Measurements from ENCODE around the gene SMIM24. TPM values are rescaled to one million over a fixed set of nuclear protein-coding genes. Genes with fewer than 3 reads are reported as not detected.

Gene SMIM24
- total RNA-seq, 1 experiment from 2014 or later: 1.9 TPM

- no peaks in the 10 kb centered on the region for H4K20me1 ChIP-seq (ENCODE audit: control insufficient read depth, insufficient read depth, insufficient read length)
- no CpG with 5 or more reads among the region's 14 CpGs for WGBS (ENCODE audit: extremely low coverage, insufficient read length, low lambda C conversion rate)
- no peak overlapping the region for H2BK20ac ChIP-seq (ENCODE audit: low read depth, low read length, poor library complexity, severe bottlenecking)
- H2AK5ac ChIP-seq (ENCODE audit: insufficient read length, low read length): no peak overlapping the region
- Mint-ChIP-seq H3K4me1 (no peaks in the 10 kb centered on the region), H3K4me3 (no peak overlapping the region; a peak in 1 of 5 replicates), H3K36me3 (ENCODE audit: insufficient read depth in 1 of 3, low read depth in 3 of 3) (peaks cover 20 to 49% (median 41%) of the 10 kb centered on the region in 3 experiments; a peak in 6 of 7 replicates), H3K27ac (no peak overlapping the region), H3K27me3 (ENCODE audit: low read depth) (no peaks in the 10 kb centered on the region), H3K9me3 (no peaks in the 10 kb centered on the region; a peak in 1 of 5 replicates)
- H3K23me2 ChIP-seq (ENCODE audit: insufficient read length, low read depth, low read length, poor library complexity, severe bottlenecking): no peaks in the 10 kb centered on the region
- H2AFZ ChIP-seq (ENCODE audit: low read length): no peak overlapping the region
- H3K4me2 ChIP-seq (ENCODE audit: insufficient read depth, insufficient read length, low read length): no peak overlapping the region
- H4K5ac ChIP-seq (ENCODE audit: insufficient read length, low read depth, low read length): no peak overlapping the region
- H3T11ph ChIP-seq (ENCODE audit: low read length): no peak overlapping the region
- H2BK5ac ChIP-seq (ENCODE audit: insufficient read length, low read length): no peak overlapping the region
- no peak overlapping the region for H3K56ac ChIP-seq (ENCODE audit: insufficient read length, low read depth, low read length)
- no peaks in the 10 kb centered on the region for H3K9me3 ChIP-seq (ENCODE audit: control insufficient read depth, low read depth, low read length)
- no peak overlapping the region for H2BK15ac ChIP-seq (ENCODE audit: low read depth, low read length)
- H3K14ac ChIP-seq (ENCODE audit: insufficient read depth, low read length): no peak overlapping the region; the same call in 1 of the 2 replicates
- no peak overlapping the region for H2BK120ac ChIP-seq (ENCODE audit: low read depth, low read length, poor library complexity, severe bottlenecking)
- no peak overlapping the region for H2BK12ac ChIP-seq (ENCODE audit: insufficient read length, low read depth, low read length)
- no peak overlapping the region for H3K4ac ChIP-seq (ENCODE audit: low read depth, low read length)
- no peak overlapping the region for H3K23ac ChIP-seq (ENCODE audit: insufficient read length, low read depth, low read length)
- no peak overlapping the region for H3K27ac ChIP-seq (ENCODE audit: insufficient read length, low read depth, low read length)
- no peaks in the 10 kb centered on the region for H3K79me1 ChIP-seq (ENCODE audit: insufficient read depth, low read depth, low read length, poor library complexity, severe bottlenecking)
- H3K27me3 ChIP-seq (ENCODE audit: insufficient read depth, low read length): no peaks in the 10 kb centered on the region
- no peak overlapping the region for H3K18ac ChIP-seq (ENCODE audit: insufficient read length, low read depth, low read length)
- H4K91ac ChIP-seq (ENCODE audit: insufficient read length, low read depth, low read length): no peak overlapping the region
- TF ChIP-seq CTCF (conservative IDR thresholded peaks at IDR 0.05): no peak
- H3K79me2 ChIP-seq (ENCODE audit: insufficient read depth, low read length): peaks cover 2% of the 10 kb centered on the region
- DNase-seq: no peak
- no peaks in the 10 kb centered on the region for H3K4me1 ChIP-seq (ENCODE audit: insufficient read depth, low read length)
- H3K9ac ChIP-seq (ENCODE audit: extremely low read depth, insufficient read length, low read length): no peak overlapping the region
- no peak overlapping the region for H4K8ac ChIP-seq (replicated peaks; ENCODE audit: insufficient read length, low read depth, low read length)
These were observed 13.3 kb upstream of the SMIM24 start for GRCh38 chr19:3493651-3494050.

Measured in H9 (cell line).